T-helper 2 cell treated with Interferon-gamma antibody and Interleukin-4, amounts not matched to agents 5 μg/mL and 100 μg/mL, for 36 hours (primary cell): ENCODE data around the gene POMT2.
A peak's percentile ranks its signal among the peaks of the same experiment; 100 is the strongest.

ENCODE experiments used
- DNase-seq: peaks from one replicate; pipeline ENCODE4 v3.0.0; 2021; ENCODE audit warnings: low spot score
- H3K27ac Mint-ChIP-seq: one replicate; pipeline ENCODE4 v1.8.0; 2021; ENCODE audit warnings: mild to moderate bottlenecking, mixed read lengths
- H3K27me3 Mint-ChIP-seq: one replicate; pipeline ENCODE4 v1.8.0; 2021; ENCODE audit warnings: low read depth, mixed read lengths
- H3K36me3 Mint-ChIP-seq: one replicate; pipeline ENCODE4 v1.8.0; 2021; ENCODE audit warnings: low read depth, mixed read lengths
- H3K4me1 Mint-ChIP-seq: one replicate; pipeline ENCODE4 v1.8.0; 2021; ENCODE audit warnings: low read depth, mixed read lengths
- H3K4me3 Mint-ChIP-seq: one replicate; pipeline ENCODE4 v1.8.0; 2022; ENCODE audit warnings: mild to moderate bottlenecking, moderate library complexity, mixed read lengths
- H3K9me3 Mint-ChIP-seq: one replicate; pipeline ENCODE4 v1.8.0; 2021; ENCODE audit warnings: mixed read lengths

The POMT2 gene

DNA sequence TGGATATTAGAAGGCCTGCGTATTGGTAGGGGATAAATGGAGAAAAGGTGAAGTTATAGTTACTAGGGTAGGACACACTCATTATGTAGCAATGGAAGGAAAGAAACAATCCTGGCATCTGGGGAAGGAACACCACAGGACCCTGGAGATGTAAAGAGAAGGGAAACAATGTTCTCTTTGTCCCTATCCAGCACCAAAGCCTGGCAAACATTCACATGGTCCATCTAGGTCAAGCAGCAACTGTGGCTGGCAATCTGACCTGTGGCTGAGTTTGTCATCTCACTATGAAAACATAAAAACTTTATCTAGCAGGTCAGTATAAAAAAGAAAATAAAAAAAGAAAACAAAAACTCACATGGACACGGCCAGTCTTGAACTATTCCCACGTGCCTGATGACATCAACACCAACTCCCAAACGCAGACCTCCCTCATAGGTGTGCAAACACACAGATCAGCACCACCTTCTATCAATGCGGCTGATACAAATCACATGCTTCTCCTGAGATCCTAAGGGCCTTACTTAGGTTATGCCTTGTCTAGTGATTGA lies 2.6 kb downstream of the POMT2 start:
- Mint-ChIP-seq H3K27me3 (no peaks in the 10 kb centered on the region), H3K36me3 (no peaks in the 10 kb centered on the region), H3K27ac (no peak overlapping the region), H3K4me3 (no peak overlapping the region), H3K4me1 (peaks cover 23% of the 10 kb centered on the region), H3K9me3 (no peaks in the 10 kb centered on the region)
- no peak for DNase-seq

DNA sequence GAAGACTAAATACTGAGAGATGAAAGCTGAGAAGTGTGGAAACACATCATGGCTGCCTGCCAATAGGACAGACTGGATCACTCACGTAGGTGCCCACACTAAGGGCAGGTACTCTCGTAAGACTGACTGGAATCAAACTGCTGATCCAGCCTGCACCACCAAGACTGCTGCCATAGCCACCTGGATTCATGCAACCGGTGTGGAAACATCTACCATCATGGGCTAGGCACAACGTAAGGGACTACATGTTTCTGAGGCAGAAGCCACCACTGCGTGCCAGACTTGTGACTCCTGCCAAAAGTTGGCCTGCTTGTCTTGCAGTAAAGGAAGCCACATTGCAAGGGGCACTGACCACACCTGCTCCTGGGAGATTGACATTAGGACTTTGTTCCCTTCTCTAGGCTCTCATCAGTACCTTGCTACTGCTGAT lies 3.8 kb downstream of the POMT2 start:
- H3K27ac Mint-ChIP-seq: no peak overlapping the region
- H3K36me3 Mint-ChIP-seq: no peaks in the 10 kb centered on the region
- no peak for DNase-seq
- peaks cover 13% of the 10 kb centered on the region for H3K4me1 Mint-ChIP-seq
- H3K27me3 Mint-ChIP-seq: no peaks in the 10 kb centered on the region
- no peaks in the 10 kb centered on the region for H3K9me3 Mint-ChIP-seq
- no peak overlapping the region for H3K4me3 Mint-ChIP-seq

DNA sequence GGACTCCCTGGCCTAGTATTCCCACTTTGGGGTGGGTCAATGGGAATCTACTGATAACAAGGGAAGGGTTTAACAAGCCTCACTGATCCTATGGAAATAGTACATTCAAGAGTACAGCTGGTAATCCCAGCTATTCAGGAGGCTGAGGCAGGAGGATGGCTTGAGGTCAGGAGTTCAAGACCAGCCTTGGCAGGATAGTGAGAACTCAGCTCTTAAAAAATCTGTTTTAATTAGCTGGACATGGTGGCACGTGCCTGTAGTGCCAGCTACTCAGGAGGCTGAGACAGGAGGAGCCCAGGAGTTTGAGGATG lies 4.5 kb downstream of the POMT2 start:
- H3K36me3 Mint-ChIP-seq: no peaks in the 10 kb centered on the region
- no peaks in the 10 kb centered on the region for H3K9me3 Mint-ChIP-seq
- H3K27ac Mint-ChIP-seq: no peak overlapping the region
- DNase-seq: no peak
- no peaks in the 10 kb centered on the region for H3K27me3 Mint-ChIP-seq
- peaks cover 11% of the 10 kb centered on the region for H3K4me1 Mint-ChIP-seq
- no peak overlapping the region for H3K4me3 Mint-ChIP-seq

DNA sequence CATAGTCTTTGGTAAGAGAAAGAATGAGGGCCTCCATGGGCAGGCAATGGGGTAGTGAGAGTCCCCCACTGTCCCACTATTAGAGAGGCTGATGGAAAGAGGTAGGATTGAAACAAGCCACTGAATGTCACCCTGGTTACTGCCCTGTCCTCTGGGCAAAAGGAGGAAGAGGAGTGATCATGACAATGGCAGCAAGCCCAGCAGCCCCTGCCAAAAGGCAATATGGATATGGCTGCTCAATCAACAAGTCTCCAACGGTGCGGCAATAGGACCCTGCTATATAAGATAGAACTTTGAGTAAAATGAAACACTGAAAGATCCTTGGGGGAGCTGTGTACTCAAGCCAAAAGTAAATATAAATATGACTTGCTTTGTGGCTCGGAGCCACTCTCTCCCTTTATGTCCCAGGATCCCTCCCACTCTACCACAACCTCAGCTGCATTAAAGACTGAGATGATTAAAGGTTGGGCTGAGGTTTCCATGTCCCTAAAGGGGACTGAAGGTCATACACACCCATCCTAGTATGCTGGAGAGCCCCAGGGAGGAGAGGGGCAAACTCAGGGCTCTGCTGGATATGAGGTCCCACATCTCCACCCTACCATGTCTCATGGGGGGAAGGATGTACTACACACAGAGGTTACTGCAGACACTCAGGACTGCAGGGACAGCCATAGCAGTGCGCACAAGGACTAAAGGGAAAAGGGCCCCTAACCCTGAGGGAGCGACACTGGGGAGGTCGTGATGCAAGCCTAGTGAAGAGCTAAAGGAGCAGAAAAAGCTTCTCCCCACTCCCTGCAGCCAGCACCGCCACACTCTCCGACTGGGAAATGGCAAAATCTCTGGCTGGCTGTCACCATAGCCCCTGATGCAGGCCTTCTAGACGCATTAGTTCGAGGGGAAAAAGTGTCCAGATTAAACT lies 5.9 kb downstream of the POMT2 start:
- no peak overlapping the region for H3K27ac Mint-ChIP-seq
- H3K27me3 Mint-ChIP-seq: no peaks in the 10 kb centered on the region
- H3K4me3 Mint-ChIP-seq: no peak overlapping the region
- H3K9me3 Mint-ChIP-seq: no peaks in the 10 kb centered on the region
- no peaks in the 10 kb centered on the region for H3K36me3 Mint-ChIP-seq
- no peak for DNase-seq
- peaks cover 6% of the 10 kb centered on the region for H3K4me1 Mint-ChIP-seq

DNA sequence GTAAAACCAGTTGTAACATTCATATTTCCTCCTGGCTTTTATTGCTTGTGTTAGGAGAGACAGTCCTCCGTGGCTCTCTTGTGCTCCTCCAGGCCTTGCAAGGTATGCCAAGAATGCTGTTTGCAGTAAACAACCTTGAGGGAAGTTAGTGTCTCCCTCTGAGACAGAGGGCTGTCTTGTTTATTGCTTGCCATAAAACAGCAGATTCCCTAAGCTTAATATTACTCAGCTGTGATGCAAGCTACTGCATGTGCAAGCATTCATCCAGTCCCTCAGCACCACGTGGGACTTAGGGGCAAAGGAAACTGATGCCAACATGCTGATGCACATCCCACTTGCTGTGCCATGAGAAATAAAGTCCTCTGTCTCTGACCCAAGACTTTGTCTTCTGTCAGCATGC lies 6.6 kb downstream of the POMT2 start:
- no peaks in the 10 kb centered on the region for H3K9me3 Mint-ChIP-seq
- H3K27ac Mint-ChIP-seq: no peak overlapping the region
- H3K4me1 Mint-ChIP-seq: peaks cover under 1% of the 10 kb centered on the region
- no peak for DNase-seq
- no peaks in the 10 kb centered on the region for H3K36me3 Mint-ChIP-seq
- H3K27me3 Mint-ChIP-seq: no peaks in the 10 kb centered on the region
- H3K4me3 Mint-ChIP-seq: no peak overlapping the region

DNA sequence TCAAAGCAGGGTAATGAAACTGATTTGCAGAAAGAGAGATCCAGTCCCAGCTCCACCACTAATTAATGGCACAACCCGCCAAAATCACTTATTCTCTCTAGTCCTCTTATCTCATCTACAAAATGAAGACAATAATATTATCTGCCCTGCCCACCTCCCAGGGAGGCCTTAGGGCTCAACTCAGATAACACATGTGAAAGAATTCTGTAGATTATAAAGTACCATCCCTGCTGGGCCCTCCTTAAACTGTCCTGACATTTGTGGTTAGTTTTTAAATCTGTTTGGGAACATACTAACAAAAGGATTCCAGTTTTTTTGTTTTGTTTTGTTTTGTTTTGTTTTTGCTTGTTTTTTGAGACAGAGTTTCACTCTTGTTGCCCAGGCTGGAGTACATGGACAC lies 7.3 kb downstream of the POMT2 start:
- H3K4me3 Mint-ChIP-seq: no peak overlapping the region
- no peaks in the 10 kb centered on the region for H3K27me3 Mint-ChIP-seq
- H3K27ac Mint-ChIP-seq: no peak overlapping the region
- H3K36me3 Mint-ChIP-seq: no peaks in the 10 kb centered on the region
- H3K9me3 Mint-ChIP-seq: no peaks in the 10 kb centered on the region
- H3K4me1 Mint-ChIP-seq: no peaks in the 10 kb centered on the region
- no peak for DNase-seq

DNA sequence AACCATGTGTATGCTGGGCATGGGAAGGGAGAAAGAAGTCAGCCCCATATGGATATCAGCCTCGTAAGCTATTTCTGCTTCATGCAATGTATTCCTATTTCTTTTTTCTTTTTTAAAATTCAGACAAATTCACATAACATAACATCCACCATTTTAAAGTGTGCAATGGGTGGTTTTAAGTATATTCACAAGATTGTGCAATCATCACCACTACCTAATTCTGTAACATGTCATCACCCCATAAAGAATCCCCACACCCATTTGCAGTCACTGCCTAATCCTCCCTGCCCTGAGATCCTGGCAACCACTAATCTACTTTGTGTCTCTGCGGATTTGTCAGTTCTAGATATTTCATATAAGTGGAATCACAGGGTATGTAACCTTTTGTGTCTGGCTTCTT lies 9.5 kb downstream of the POMT2 start:
- Mint-ChIP-seq H3K27ac (no peak overlapping the region), H3K4me3 (no peak overlapping the region), H3K4me1 (no peaks in the 10 kb centered on the region), H3K27me3 (no peaks in the 10 kb centered on the region), H3K9me3 (no peaks in the 10 kb centered on the region), H3K36me3 (no peaks in the 10 kb centered on the region)
- DNase-seq: no peak

DNA sequence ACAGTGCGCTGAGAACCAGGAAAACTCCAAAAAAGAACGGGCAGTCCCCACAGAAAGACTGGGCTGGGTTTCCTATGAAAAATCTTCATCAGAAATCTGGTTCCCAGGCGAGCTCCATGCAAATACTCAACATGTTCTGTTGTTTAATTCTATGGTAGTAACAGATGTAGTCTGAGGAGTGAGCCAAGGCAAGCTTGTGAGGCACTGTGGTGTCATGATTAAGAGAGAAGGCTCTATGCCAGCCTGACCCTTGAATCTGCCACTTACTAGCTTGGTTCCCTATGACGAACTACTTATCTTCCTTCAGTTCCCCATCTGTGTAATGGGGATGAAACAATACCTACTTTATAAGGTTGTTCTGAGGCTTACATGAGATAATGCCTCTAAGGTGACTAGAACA lies 10.7 kb downstream of the POMT2 start:
- Mint-ChIP-seq H3K9me3 (no peaks in the 10 kb centered on the region), H3K27ac (no peak overlapping the region), H3K4me3 (no peak overlapping the region), H3K27me3 (no peaks in the 10 kb centered on the region), H3K4me1 (no peaks in the 10 kb centered on the region), H3K36me3 (no peaks in the 10 kb centered on the region)
- no peak for DNase-seq

DNA sequence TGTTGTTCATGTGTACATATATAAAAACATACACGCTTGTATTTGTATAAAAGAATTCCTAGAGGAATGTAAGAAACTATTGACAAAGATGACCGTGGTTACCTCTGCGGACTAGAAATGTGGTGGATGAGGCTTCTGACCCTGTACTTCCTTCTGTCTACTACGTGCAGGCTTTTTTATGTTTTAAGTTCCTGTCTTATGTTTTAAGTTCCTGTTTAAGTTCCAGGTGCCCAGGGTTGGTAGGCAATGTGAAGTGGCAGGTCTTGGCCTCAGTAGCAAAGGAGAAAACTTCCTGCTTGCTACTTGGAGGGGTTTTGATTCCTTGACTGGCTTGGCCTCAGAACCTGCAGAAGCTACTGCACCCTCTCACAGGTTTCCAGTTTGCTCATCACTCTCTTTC lies 11.6 kb downstream of the POMT2 start:
- no peak overlapping the region for H3K27ac Mint-ChIP-seq
- H3K4me1 Mint-ChIP-seq: peaks cover 1% of the 10 kb centered on the region
- H3K4me3 Mint-ChIP-seq: no peak overlapping the region
- H3K27me3 Mint-ChIP-seq: no peaks in the 10 kb centered on the region
- no peaks in the 10 kb centered on the region for H3K9me3 Mint-ChIP-seq
- H3K36me3 Mint-ChIP-seq: no peaks in the 10 kb centered on the region
- no peak for DNase-seq

DNA sequence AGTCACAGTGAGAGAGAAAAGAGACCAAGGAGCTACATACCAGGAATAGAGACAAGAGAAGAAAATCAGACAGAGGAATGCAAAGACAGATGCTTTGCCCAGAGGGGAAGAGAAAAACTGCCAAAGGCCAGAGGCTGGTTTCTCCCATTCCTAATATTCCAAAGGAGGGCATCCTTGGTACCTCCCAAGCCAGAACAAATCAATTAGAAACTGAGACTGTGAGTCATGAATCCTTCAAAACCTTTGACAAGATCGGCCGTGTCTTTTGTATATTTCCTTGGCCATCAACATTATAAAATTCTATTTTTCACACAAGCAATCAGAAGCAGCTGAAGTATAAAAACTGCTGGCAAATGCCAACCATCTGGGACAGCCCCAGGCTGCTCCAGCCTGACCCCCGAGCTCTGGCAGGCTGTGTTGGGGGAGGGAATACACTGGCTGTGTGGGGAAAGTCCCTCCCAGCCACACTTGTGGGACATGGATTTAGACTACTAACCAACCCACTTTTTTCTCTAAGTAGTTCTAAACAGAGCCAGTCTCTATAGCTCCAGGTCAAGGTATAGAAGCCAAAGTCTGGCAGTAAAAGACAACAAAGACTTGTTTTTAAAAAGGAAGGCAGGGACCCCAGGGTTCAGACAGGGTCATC lies 13.7 kb downstream of the POMT2 start:
- no peak for DNase-seq
- H3K27ac Mint-ChIP-seq: no peak overlapping the region
- H3K27me3 Mint-ChIP-seq: no peaks in the 10 kb centered on the region
- no peaks in the 10 kb centered on the region for H3K9me3 Mint-ChIP-seq
- H3K36me3 Mint-ChIP-seq: no peaks in the 10 kb centered on the region
- H3K4me1 Mint-ChIP-seq: peaks cover 12% of the 10 kb centered on the region
- H3K4me3 Mint-ChIP-seq: no peak overlapping the region

DNA sequence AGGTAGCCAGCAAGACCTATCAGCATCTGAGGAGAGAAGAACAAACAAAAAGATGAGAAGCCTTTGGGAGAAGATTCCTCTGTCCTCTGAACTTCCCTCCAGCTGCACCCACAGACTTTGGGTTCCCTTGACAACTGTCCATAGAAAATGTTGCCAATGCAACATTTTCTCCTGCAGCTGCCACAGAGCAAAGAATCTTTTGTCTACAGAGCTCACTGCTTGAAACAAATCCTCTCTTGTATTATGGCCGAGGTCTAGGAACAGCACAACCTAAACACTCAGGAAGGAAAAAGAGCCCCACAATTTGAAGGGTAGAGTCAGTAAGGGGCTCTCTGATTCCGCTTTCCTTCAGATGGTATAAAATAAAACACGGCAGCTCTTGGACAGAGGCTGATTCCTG lies 14.3 kb downstream of the POMT2 start:
- no peak overlapping the region for H3K27ac Mint-ChIP-seq
- no peak overlapping the region for H3K4me3 Mint-ChIP-seq
- H3K36me3 Mint-ChIP-seq: no peaks in the 10 kb centered on the region
- no peaks in the 10 kb centered on the region for H3K27me3 Mint-ChIP-seq
- no peaks in the 10 kb centered on the region for H3K9me3 Mint-ChIP-seq
- peaks cover 12% of the 10 kb centered on the region for H3K4me1 Mint-ChIP-seq
- no peak for DNase-seq

DNA sequence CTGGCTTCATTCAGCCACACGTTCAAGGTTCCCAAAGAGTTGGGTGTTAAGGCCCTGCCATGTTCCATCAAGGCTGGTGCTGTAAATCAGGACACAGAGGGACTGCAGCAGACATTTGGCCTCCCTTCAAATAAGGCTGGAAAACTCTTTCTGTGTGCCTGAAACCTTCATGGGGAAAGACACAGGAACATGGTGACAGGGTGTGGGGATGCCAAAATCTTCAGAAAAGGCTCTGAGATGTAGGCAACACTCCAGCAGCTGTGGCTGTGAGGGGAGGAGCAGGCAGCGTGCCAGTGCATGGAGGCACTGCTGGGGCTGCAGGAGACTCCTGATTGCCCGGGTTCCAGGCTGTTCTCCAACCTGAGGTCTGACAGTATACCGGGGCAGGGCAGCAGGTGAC lies 15.0 kb downstream of the POMT2 start:
- no peaks in the 10 kb centered on the region for H3K27me3 Mint-ChIP-seq
- H3K27ac Mint-ChIP-seq: no peak overlapping the region
- H3K4me1 Mint-ChIP-seq: peaks cover 12% of the 10 kb centered on the region
- no peak for DNase-seq
- no peaks in the 10 kb centered on the region for H3K36me3 Mint-ChIP-seq
- H3K4me3 Mint-ChIP-seq: no peak overlapping the region
- no peaks in the 10 kb centered on the region for H3K9me3 Mint-ChIP-seq

DNA sequence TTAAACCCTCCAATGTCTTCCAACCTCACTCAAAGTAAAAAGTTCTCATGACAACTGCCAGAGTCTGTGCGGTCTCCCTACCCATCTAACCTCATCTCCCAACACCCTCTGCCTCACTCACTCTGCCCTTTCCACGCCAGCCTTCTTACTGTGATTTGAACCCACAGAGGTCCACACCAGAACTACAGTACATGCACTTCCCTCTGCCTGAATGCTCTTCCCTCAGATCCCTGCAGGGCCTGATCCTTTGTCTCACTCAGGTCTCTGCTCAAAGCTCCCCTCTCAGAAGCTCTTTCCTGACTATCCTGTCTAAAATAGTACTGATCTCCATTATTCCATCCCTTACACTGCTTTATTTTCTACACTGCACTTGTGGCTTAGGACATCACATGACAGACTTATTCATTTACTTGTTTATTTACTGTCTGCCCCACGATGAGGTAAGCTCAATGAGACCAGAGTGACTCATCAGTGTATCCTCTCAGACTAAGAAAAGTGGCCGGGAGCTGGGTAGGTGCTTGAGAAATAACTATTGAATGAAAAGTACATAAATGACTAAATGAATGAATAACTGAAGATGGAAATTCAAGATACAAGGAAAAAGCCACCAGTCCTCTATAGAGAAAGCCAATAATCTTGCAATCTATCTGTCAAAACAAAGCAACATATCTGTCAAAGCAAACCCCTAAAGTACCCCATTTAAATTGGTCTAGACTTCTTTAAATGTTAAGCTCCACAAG lies 17.1 kb downstream of the POMT2 start:
- Mint-ChIP-seq H3K27ac (peak overlapping the region; percentile 46), H3K9me3 (no peaks in the 10 kb centered on the region), H3K36me3 (no peaks in the 10 kb centered on the region), H3K27me3 (no peaks in the 10 kb centered on the region), H3K4me1 (peaks cover 12% of the 10 kb centered on the region), H3K4me3 (peak overlapping the region; percentile 1)
- peak; percentile 78 for DNase-seq

DNA sequence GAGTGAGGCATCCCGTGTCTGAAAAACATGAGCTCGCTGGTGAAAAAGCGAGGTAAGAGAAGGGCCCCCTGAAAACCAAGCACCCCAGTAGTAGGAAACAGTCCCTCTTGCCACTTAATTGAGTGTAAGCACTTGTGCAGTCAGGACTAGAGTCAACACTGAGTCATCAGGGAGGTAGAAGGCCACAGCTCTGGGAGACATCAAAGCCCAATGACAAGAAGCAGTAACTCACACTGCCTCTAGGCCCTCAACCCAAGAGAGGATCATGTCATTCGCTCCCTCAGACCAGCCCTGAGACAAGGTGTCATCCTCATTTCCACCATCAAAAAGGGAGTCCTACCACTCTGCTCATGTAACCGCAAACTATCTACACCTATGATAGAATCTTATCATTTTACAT lies 17.8 kb downstream of the POMT2 start:
- DNase-seq: peak; percentile 78
- Mint-ChIP-seq H3K4me3 (no peak overlapping the region), H3K4me1 (peaks cover 12% of the 10 kb centered on the region), H3K27ac (no peak overlapping the region), H3K36me3 (no peaks in the 10 kb centered on the region), H3K9me3 (no peaks in the 10 kb centered on the region), H3K27me3 (no peaks in the 10 kb centered on the region)
